ENCODE results near the gene TLNRD1. TPM values are rescaled to one million over a fixed set of nuclear protein-coding genes. Genes with fewer than 3 reads are reported as not detected.

The TLNRD1 gene
- total RNA-seq, 1 donor from 2014 or later = 27.8 TPM

DNA sequence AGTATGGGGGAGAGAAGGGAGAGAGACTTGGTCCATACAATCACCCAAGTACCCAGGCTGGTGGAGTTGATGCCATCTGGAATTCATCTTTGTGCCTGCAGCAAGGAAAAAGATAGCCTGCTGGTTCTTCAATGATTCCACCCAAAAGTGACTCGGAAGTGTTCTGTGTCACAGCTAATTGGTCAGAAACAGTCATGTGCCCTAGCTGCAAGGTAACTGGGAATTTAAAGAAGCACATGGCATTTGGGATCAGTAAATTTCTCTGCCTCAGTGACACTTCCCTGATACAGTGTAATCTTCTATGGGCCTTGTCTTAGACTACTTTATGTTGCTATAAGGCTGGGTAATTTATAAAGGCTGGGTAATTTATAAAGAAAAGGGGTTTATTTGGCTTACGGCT lies 17.5 kb downstream of the TLNRD1 start:
- TF ChIP-seq CTCF (IDR thresholded peaks at IDR 0.05) = no peak
- intact Hi-C loops (cut with DNase I) = no loop called here
- Histone ChIP-seq H3K27me3 (no peaks in the 10 kb centered on the region), H3K27ac (no peak overlapping the region), H3K36me3 (no peaks in the 10 kb centered on the region), H3K4me1 (peaks cover 19% of the 10 kb centered on the region), H3K9me3 (no peaks in the 10 kb centered on the region), H3K4me3 (no peak overlapping the region)
- no peak for ATAC-seq
- no peak for DNase-seq

DNA sequence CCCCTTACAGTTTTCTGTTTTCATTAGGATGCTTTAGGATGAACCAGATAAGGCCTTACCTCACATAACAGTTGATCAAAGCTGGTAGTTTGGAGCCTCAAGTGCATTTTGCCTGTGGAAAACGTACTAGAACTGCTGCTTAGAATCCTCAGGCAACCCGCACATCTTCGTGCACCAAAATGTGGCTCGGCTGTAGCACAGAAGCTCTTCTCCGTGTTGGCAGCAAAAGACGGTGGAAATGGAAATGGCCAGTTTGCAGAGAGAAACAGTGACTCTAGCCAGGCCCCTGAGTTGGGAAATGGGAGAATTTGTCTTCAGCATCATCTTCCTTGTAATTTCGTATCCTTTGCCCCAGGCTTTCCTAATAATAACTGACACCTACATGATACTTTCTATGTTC lies 20.6 kb downstream of the TLNRD1 start:
- no peak for TF ChIP-seq CTCF (IDR thresholded peaks at IDR 0.05)

DNA sequence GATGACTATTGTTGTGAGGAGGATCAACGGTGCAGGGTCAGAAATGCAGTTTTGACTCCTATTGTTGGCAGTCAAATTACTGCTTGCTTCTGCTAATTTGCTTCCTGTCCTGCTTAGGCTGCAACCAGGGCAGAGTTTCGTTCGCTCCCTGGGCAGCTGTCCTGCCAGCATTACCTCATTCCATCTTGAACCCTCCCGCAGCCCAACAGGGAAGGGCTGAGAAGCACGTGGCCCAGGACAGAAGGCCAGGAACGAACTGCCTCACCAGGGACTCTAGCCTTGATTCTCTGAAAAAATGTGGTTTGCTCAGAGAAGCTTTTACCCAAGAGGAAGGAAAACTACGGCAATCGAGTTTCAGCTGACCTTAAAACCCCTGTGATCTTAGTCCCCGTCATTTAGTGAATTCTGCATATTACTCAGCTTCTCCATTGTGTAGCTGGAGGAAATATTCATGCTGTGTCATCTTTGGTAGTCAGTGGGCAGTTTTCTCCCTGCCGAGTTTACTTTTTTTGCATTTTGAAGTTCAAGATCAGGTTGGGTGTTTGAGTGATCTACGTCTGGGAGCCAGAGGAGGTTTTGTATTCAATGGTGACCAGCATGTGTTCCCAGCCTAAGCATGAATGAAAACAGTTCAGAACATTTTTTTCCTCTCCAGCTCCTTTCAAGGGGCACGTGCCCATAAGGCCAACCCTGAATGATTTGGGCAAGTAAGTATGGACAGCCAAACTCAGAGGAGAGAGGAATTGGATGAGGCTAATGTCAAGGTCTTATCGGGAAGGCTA lies 23.0 kb downstream of the TLNRD1 start:
- peak; percentile 82 for DNase-seq
- TF ChIP-seq CTCF (IDR thresholded peaks at IDR 0.05) = no peak
- intact Hi-C loops (cut with DNase I) = loop anchor here (10.0 kb wide), 1 partner anchor 61 kb away; no protein-coding TSS in a partner anchor
- Histone ChIP-seq H3K36me3 (no peaks in the 10 kb centered on the region), H3K27ac (peak overlapping the region; percentile 24), H3K27me3 (no peaks in the 10 kb centered on the region), H3K4me1 (peaks cover 13% of the 10 kb centered on the region), H3K9me3 (no peaks in the 10 kb centered on the region), H3K4me3 (no peak overlapping the region)
- ATAC-seq = peak; percentile 96

More for the DNA sequence above, 20.6 kb downstream of the TLNRD1 start:
- ATAC-seq (no peak), DNase-seq (no peak)
- intact Hi-C loops (cut with DNase I) = loop anchor here (10.0 kb wide), 1 partner anchor 63 kb away; no protein-coding TSS in a partner anchor
- Histone ChIP-seq H3K9me3 (no peaks in the 10 kb centered on the region), H3K36me3 (no peaks in the 10 kb centered on the region), H3K27me3 (no peaks in the 10 kb centered on the region), H3K4me1 (peaks cover 13% of the 10 kb centered on the region), H3K4me3 (no peak overlapping the region), H3K27ac (no peak overlapping the region)

DNA sequence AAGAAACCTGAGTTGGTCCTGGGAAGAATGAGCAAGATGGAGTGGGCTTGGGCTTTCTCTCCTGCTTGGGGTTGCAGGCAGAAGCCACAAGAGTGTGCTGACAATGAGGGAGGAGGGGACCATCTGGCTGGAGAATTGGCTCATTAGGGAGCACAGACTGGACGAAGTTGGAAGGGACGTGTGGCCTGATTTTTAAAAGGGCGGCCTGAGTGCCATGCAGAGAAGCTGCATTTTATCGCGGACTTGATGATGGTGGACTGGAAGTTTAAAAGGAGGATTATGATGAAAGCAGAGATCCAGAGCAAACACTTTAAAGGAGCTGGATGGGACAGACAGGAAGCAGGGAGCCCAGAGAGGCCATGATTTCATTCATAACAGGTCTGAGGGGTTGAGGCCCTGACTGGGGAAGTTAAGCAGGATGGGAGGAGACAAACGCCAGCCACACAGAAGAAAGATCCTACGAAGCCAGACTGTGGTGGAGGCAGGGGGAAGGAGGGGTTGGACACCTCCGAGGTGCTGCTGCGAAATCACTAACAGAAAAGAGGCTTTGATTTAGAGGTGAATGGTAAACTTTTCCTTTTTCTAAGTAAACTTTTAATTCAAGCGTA lies 23.6 kb downstream of the TLNRD1 start:
- no peaks in the 10 kb centered on the region for H3K9me3 ChIP-seq
- no peak for TF ChIP-seq CTCF (IDR thresholded peaks at IDR 0.05)
- H3K36me3 ChIP-seq = no peaks in the 10 kb centered on the region
- intact Hi-C loops (cut with DNase I) = loop anchor here (10.0 kb wide), 1 partner anchor 60 kb away; no protein-coding TSS in a partner anchor
- peaks cover 13% of the 10 kb centered on the region for H3K4me1 ChIP-seq
- H3K27ac ChIP-seq = peak overlapping the region; percentile 24
- H3K27me3 ChIP-seq = no peaks in the 10 kb centered on the region
- ATAC-seq (peak; percentile 64), DNase-seq (no peak)
- H3K4me3 ChIP-seq = no peak overlapping the region

DNA sequence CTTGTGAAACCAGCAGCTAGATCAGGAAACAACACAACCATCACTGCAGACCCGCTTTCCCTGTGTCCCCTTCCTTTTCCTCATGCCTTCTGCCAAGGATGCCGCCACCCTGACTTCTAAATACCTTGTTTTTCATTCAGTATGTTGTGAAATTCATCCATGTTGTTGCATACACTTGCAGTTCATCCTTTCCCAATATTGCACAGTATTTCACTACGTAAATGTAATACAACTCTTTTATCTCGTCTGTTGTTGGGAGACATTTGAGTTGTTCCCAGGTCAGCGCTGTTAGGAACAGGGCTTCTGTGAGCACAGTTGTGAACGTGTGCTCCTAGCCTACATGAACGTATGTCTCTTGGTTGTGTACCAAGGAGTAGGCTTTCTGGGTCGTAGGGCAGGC lies 24.2 kb downstream of the TLNRD1 start:
- intact Hi-C loops (cut with DNase I) = loop anchor here (10.0 kb wide), 1 partner anchor 60 kb away; no protein-coding TSS in a partner anchor
- H3K27ac ChIP-seq = no peak overlapping the region
- no peaks in the 10 kb centered on the region for H3K27me3 ChIP-seq
- H3K4me3 ChIP-seq = no peak overlapping the region
- no peak for TF ChIP-seq CTCF (IDR thresholded peaks at IDR 0.05)
- ATAC-seq = no peak
- H3K9me3 ChIP-seq = no peaks in the 10 kb centered on the region
- peaks cover 18% of the 10 kb centered on the region for H3K4me1 ChIP-seq
- H3K36me3 ChIP-seq = no peaks in the 10 kb centered on the region
- no peak for DNase-seq
